Left forelimb (tissue), 1 donor: ENCODE data around the gene SLC9C1.

Experiments used
- DNase-seq: peaks from one replicate; pipeline ENCODE4 v3.0.0-alpha.2; 2018; ENCODE audit warnings: low spot score

SLC9C1 gene

DNA sequence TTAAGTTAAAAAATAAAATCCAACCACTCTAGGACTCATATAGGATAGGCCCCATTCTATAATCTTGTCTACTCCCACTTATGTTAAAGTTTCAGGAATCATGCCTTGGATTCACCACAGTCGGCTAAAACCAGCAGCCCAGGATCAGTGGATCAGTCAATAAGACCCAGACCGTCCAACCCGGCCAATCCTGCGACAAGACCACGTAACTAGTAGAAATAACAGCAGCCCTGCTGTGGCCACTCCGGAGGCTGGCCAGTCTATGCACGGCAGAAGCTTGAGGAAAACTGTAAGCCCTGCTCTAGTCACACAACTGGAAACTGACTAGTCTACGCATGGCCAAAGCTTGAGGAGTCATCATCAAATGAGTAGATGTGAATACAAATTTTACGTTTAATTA lies 12.8 kb upstream of the SLC9C1 start:
- DNase-seq: no peak

DNA sequence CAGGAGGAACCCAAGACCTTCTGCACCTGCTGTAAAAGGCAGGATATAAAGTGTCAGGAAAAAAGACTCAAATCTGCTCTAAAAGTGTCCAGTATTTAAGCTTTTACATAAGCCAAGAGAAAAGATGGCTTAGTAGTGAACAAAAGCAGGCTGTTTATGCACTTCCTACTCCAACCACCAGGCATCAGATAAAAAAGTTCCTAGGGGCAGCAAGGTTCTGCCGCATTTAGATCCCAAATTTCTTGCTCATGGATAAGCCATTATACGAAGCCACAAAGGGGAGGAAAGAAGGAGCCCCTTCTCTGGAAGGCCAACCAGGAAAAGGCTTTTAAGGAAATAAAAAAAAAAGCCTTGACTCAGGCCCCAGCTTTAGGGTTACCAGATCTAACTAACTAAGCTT lies 10.6 kb upstream of the SLC9C1 start:
- no peak for DNase-seq

DNA sequence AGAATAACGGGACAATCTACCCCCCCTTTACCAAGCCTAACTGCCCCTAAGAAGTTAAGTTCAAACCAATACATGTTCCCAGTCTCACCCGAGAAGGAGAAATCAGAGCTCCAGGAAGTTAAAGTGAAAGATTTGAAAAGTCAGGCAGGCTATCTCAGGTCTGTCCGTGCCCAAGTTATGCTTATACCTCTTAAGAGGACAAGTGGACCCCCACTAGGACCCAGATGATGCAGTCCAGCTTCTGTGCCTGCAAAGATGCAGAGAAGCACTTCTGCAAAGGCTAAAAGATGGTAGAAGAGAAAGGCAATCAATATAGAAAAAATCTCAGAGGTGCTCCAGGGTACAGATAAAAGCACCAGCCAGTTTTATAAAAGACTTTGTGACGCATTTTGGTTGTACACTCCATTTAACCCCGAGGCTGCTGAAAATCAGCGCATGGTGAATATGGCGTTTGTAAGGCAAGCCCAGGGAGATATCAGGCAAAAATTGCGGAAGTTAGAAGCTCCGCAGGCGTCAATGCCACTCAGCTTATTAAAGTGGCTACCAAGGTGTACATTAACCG lies 9.8 kb upstream of the SLC9C1 start:
- DNase-seq: no peak

DNA sequence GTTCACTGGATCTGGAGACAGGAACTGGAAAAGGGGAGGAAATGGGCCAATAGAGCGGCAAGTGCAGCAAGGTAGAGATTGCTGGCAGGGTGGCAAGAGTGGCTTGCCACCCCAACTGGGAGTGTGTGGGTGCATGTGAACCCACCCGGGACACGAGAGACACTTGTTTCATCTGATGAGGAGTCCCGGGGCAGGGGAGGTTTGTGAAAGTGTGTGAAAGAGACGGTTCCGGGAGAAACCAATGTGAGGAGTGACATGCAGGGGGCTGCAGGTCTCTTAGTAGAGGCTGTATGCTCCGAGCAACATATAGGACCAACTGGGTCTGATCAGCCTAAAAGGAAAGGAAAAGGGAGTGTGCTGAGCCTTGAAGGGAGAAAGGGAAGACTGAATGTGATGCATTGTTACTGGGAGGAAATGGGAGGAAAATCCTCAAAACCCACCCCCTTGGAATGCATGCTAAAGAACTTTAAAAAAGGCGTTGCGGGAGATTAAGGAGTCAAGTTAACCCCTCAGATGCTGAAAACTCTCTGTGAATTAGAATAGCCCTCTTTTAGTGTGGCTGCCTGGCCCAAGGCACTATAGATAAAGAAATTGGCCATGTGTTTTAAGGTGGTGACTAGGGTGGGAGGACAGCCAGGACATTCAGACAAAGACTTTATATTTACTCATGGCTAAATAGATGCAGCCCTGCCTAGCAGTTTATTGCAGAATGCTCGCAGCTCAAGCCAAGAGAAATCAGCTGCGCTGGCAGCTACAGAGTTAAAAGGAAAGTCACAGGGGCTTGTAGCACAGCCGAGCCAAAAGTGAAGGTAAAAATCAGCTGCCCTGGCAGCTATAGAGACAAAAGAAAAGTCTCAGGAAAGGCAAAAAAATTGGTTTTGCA lies 9.1 kb upstream of the SLC9C1 start:
- no peak for DNase-seq

DNA sequence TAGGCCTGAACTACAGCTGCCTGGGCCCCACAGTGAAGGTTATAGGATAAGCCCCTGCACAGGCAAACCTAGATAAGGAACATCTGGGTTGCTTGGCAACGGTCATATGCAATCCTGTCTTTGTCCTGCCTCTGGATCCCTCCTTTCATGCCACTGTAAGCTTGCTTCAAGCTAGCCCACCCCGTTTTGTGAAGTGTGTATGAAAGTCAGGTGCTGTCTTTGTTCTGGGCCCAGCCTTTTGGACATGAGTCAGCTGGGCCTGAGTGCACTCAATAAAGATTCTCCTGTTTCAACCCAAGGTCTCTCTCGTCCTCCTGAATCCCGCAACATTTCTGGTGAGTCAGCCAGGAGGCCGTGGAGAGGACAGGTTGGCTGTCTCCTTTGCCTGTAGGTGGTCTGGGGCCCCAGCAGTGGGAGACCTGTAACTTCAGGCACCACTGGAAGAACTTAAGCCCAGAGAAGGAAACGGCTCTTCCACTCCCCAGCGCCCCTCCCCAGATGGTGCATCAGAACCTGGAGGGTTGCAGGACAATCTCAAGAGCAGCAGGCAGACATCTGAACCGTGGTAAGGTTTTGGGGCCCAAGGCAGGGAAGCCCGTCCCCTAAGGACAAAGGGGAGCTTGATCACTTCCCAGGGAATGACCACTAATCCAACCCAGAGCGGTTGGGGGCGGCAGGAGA lies 8.3 kb upstream of the SLC9C1 start:
- DNase-seq: no peak

DNA sequence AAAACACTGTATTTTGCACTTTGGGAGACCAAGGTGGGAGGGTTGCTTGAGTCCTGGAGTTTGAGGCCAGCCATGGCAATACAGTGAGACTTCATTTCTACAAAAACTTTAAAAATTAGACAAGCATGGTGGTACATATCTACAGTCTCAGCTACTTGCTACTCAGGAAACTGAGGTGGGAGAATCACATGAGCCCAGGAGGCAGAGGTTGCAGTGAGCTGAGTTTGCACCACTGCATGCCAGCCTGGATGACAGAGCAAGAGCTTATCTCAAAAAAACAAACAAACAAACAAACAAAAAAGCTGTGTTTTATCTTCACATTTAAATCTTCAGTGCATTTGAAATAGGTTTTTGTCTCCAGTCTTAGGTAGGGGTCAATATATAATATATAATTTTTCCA lies 4.8 kb upstream of the SLC9C1 start:
- no peak for DNase-seq

DNA sequence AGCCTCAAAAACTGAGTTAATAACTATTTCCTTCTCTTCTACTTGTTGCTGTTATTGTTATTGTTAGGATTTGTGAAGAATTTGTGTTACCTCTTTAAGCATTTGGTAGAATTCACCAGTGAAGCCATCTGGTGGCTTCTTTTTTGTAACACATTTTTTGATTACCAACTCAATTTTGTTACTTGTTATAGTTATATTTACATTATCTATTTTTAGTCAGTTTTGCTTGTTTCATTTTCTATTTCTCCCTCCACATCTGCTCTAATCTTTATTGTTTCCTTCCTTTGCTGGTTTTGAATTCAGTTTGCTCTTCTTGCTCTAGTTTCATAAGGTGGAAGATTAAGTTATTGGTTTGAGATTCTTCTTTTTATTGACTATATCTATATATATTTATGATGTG lies 3.7 kb upstream of the SLC9C1 start:
- no peak for DNase-seq

DNA sequence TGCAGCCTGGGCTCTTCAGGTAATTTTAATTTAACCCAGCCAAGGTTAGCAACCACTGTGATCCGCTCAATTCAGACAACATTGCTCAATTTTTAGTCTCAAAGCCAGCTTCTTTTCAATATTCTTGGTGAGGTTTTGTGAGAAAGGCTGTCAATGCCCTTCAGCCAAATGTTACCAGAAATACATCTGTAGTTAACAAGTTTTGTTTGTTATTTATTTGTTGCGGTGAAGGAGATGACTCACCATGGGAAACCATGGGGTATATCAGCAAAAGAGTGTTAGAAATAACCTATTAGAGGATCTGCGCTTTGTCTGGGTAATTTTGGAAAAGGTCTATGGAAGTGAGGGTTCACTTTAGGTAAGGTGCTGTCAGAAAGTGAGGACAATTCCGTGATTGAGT lies 5.0 kb downstream of the SLC9C1 start:
- DNase-seq: no peak

DNA sequence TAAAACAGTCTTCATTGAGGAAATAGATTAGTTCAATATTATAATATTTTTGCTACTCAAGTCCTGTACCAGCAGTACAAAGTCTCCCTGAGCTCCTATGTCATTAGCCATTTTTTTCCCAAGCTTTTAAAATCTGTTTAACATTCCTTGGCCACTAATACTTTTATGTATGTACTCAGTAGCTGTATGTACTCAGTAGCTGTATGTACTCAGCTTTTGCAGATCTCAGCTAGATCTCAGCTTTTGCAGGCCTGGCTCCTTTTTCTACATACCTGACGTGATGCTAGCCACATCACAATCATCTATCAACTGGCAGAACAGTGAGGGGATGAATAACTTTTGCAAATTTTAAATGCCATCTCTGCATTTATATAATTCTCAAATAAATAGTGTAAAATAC lies 13.8 kb downstream of the SLC9C1 start:
- no peak for DNase-seq

DNA sequence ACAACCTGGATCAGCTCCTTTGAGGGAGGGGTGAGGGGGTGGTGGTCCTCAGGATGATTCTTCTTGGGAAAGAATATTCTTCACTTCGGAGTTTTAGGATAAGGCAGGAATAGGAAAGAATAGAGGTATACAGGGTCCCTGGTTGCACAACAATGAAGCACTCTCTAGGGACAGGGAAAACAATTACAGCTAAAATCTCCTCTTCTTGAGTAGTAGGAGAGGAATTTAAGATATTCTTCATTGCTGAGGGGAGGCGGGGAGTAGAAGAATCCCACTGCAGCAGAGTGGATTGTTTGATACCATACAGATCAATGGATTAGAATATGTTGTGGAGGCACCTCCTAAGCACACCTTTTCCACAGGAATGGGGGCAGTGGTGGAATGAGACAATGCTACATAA lies 20.5 kb downstream of the SLC9C1 start:
- no peak for DNase-seq

DNA sequence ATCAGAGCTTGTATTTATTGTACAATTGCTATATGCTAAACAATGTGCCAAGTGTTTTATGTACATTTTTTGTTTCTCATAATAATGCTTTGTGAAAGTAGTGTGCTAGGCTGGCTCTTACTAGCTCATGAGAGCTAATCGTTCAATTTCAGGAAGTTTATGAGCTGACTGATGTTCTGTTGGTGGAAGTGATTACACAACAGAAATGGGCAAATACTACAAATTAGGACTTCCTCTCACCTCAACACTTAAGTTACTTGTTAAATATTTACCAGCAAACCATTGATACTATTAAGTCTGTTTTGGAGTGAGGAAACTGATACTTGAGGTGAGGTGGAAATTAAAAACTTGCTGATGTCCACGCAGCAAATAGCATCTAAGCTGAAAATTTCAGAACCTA lies 32.3 kb downstream of the SLC9C1 start:
- DNase-seq: no peak

DNA sequence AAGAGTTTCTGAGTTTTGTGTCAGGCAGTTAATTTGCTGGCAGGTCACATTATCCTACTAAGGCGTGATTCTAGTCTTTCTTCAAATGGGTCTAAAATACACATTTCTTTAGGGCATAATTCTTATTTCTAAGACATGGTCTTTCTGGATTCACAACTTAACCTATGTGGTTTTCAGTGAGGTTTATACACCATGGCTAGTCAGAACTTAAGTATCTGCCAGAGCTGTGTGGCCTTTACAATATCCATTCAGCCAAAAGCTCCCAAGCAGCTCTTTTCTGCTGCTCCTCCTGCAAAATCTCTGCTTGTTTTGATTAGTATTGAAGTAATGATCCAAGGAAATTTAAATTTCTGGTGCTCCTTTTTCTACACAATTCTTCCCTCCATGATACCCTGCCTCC lies 33.5 kb downstream of the SLC9C1 start:
- no peak for DNase-seq

DNA sequence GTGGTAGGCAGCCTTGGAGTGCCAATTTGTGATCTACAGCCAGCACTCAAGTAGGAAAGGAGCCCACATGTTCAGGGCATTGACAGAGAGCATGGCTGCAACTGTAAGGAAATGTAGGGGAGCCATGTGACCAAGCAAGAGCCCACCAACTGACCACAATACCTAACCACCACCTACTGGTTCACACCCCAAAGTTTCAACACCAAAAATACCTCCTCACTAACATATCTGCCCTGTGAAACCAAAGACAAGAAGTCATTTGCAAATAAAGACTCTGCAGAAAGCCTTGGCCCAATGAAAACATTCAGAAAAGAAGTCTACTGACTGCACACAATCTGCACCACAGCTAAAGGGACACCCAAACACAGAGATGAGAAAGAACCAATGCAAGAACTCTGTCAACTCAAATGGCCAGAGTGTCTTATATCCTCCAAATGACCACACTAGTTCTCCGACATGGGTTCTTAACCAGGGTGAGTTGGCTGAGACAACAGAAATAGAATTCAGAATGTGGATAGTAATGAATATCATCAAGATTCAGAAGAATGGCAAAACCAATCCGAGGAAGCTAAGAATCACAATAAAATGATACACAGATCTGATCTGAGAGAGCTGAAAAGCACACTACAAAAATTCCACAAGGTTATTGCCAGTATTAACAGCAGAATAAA lies 40.6 kb downstream of the SLC9C1 start:
- DNase-seq: no peak

DNA sequence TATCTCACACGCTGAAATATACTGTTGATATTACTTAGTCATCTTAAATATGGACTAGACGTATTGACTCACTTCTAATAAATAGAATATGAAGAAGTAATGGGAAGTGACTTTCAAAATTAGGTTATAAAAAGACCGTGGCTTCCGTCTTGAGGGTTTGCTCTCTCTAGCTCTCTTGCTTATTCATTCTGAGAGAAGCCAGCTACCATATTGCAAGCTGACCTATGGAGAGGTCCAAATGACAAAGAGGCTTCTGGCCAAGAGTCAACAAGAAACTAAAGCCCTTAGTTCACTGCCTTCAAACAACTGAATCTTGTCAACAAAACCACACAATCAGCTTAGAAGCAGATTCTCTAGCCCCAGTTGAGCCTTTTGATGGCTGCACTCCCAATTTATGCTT lies 46.1 kb downstream of the SLC9C1 start:
- no peak for DNase-seq

DNA sequence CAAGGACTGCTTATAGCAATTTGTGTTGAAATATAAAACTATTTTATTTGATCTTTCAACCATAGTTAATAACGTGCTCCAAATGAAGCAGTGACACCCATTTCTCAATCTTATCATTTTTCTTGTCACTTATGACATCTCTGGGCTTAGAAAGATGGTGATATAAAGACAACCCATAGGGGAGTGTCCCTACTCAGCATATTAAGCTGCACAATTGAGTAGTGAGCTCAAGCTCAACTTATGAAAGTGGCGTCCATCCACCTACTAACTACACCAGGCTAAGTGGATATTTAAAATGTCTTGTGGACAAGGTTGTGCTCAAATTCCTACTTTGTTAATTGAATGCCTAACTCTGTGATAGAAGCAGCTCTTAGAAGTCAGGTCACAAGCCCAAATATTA lies 46.7 kb downstream of the SLC9C1 start:
- DNase-seq: no peak

DNA sequence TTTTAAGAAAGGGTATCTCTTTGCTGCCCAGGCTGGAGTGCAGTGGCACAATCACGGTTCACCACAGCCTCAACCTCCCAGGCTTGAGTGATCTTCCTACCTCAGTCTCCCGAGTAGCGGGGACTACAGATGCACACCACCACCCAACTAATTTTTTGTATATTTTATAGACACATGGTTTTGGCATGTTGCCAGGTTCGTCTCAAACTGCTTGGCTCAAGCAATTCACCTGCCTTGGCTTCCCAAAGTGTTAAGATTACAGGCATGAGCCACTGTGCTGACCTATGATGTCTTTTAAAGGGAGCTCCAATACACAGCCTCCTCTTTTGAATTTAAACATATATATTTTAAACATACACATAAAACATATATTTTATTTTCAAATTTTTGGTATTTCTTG lies 60.9 kb downstream of the SLC9C1 start:
- no peak for DNase-seq

DNA sequence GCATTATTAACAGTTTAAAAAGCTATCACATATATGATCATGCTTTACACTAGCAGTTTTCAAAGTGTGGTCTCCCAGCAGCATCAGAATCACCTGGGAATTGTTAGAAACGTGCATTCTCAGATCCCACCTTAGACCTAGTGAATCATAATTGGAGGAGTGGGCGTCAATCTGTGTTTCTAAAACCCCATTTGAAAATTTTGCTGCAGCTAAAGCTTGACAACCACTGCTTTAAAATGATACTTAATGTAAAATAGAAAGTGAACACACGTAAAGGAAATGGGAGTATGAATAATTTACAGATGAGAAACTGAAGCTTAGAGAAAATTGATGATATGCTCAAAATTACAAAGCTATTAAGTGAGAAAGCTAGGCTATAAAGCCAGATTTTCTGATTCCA lies 62.3 kb downstream of the SLC9C1 start:
- DNase-seq: no peak

DNA sequence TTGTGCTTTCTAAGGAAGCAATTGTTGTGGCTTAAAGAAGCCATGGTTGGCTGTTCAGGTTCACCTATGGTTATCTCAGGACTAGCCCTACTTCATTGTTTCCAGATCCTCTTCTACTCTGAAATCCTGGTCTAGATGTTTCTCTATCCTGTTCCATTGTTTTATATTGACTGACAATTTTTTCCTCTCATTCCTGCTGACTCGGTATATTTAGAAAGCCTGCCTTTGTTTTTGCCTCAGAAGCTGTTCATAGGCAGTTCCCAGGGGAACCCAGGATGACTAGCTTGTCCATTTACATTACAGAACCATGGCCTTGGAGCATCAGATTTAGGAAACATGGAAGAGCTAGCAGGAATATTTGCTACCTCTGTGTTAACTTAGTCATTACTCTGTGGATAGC lies 64.0 kb downstream of the SLC9C1 start:
- DNase-seq: no peak

DNA sequence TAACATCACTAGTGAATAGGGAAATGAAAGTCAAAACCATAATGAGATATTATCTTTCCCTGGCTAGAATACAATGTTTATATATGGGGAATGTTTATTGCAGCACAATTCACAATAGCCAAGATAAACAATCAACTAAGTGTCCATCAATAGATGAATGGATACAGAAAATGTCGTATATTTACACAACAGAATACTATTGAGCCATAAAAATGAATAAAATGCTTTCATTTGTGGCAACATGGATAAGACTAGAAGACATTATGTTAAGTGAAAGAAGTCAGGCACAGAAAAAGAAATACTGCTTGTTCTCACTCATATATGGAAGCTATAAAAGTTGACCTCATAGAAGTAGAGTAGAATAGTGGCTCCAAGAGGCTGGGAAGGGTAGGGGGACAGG lies 65.2 kb downstream of the SLC9C1 start:
- no peak for DNase-seq

DNA sequence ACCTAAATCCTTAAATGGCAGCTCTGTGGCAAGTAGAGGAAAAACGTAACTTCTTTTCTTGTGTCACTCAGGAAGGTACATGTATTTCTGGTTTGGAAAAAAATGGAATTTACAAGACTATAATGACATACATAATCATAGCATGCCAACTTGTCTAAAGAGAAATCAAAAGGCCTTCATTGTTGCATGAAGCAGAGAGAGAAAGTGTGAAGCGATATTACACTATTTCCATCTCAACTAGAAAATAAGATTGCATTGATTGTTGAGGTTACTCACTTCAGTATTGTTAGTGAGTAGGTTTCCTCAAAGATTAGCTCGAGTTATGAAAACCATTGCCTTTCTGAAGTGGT lies 93.7 kb downstream of the SLC9C1 start:
- DNase-seq: no peak

DNA sequence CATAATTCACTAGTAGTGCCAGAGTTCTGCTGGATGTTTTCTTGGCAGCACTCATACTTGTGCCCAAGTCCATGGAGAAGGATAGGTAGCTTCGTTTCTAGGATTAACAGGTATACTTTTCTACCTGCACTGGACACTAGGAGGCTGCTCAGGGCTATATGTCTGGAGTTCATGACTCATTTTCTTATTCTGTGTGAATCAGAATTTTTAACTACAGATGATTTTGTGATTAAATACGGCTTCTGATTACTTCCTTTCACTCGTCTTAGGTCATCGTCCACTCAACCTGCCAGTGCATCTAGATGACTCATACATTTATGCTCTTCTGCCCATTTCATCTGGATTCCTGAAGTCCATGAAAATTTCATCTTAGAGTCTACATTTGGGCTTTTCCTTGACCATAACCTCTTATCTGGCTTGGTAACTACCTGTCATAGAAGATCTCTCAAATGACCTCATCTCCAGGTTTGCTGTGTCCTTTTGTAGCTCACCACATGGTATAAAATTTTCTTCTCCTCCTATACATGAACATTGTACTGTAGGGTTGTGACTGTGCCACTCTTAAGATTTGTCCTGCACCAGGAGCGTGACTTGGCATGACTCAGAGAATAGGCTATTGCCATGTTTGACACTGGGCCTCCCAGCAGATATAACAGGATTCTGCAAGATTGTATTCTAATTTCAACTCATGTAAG lies 94.2 kb downstream of the SLC9C1 start:
- no peak for DNase-seq

DNA sequence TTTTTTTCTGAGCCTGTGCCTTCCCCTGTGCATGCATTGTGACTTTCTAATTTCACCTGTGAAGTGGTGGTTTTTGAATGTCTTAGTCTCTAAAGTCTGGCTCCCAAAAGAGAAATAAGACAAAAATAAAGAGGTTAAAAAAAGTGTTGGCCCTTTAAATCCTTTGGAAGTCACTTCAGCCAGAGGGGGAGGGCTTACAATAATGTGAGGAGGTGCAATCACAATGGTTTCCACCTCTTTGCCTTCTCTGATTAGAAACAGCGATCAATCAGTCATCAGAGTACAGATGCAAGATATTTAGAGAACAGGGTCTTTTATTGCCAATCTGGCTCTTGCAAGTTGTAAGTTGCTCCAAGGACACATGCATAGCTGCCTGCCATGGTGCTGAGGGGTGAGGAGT lies 96.9 kb downstream of the SLC9C1 start:
- no peak for DNase-seq
